RWPE1 (cell line): ENCODE measurements around the gene MAST2.

ENCODE experiments used
- CTCF ChIA-PET: fragments of 350-600 bp; sonication (Branson Sonifier 250); formaldehyde crosslinking; extraction: SDS; loops from one replicate; lab custom pipeline; 2021; lab: Yijun Ruan, JAX
- POLR2A ChIA-PET: fragments of 400-600 bp; formaldehyde crosslinking; extraction: SDS; loops from one replicate; lab custom pipeline; 2020; ENCODE audit warnings: antibody characterized with exemption; ENCODE audit not compliant: low non-redundant PET; lab: Yijun Ruan, JAX
- DNase-seq: peaks from one replicate; pipeline ENCODE4 v3.0.0; 2012; ENCODE audit warnings: low spot score
- H3K27ac ChIP-seq: fragments of 450-650 bp; 2 replicates; pipeline ENCODE4 v1.5.1; 2017
- TF ChIP-seq, protein P1 (sequence below): fragments of 450-650 bp; conservative IDR thresholded peaks from 2 replicates; pipeline ENCODE4 v1.5.1; 2017; ENCODE audit warnings: low read depth, mild to moderate bottlenecking

The MAST2 gene

DNA sequence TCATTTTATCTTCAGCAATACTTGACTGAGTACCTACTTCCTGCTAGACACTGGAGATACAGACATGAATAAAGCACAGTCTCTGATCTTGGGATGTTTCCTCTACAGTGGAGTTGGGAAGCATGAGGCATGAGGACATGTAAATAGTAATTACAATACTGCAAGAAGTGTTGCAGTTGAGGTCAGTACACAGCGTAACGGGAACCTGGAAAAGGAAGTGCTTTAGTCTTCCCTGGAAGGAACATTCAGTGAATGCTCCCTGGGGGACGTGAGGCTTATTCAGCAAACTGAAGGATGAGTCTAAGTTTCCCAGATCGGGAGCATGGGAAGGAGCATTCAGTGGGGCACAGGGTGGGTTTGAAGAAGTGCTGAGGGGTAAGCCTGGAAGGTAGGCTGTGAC, 216.6 kb downstream of the MAST2 start:
- DNase-seq: no peak
- TF ChIP-seq, protein P1, sequence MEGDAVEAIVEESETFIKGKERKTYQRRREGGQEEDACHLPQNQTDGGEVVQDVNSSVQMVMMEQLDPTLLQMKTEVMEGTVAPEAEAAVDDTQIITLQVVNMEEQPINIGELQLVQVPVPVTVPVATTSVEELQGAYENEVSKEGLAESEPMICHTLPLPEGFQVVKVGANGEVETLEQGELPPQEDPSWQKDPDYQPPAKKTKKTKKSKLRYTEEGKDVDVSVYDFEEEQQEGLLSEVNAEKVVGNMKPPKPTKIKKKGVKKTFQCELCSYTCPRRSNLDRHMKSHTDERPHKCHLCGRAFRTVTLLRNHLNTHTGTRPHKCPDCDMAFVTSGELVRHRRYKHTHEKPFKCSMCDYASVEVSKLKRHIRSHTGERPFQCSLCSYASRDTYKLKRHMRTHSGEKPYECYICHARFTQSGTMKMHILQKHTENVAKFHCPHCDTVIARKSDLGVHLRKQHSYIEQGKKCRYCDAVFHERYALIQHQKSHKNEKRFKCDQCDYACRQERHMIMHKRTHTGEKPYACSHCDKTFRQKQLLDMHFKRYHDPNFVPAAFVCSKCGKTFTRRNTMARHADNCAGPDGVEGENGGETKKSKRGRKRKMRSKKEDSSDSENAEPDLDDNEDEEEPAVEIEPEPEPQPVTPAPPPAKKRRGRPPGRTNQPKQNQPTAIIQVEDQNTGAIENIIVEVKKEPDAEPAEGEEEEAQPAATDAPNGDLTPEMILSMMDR: no peak
- CTCF ChIA-PET: no interaction called here
- H3K27ac ChIP-seq: no peak overlapping the region
- POLR2A ChIA-PET: no interaction called here

DNA sequence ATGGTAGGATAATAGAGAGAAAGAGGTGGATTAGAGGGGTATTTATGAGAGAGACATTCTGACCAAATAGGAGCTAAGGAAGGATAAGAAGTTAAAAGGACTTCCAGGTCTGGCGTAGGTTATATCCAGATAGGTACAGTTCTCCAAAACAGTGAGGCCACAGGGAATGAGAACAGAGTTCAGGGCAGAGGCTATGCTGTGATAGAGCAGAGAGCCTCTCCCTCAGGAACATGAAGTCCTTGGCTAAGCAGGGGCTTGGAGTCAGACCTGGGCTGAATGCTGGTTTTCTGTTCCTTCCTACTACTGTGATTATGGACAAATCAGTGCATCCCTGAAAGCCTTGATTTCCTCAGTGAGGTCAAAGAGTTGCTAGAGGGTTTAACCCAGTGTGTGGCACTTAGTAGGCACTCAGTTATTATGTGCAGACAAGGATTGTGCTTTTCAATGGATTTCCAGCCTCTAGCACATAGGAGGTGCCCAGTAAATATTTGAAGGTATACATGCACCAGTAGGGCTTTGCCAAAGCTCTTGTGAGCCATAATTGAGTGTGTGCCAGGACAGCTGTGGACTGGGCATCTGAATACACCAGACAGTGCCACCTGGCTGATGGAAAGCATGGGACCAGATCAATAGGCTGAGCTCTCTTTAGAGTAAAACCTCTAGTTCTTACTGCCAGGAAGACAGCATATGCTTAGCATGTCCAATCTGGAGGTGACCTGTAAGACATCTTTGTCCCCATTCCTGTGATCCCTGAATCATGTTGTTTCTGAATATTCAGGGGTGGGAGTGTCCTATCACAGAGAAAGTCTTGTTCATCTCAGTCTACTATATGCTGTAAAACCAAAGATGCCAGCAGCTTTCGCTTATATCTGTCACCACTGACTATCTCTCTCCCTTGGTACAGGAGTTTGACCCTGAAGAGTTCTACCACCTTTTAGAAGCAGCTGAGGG, 217.9 kb downstream of the MAST2 start:
- TF ChIP-seq, protein P1: no peak
- H3K27ac ChIP-seq: no peak overlapping the region
- no peak for DNase-seq
- ChIA-PET CTCF (no interaction called here), POLR2A (no interaction called here)

DNA sequence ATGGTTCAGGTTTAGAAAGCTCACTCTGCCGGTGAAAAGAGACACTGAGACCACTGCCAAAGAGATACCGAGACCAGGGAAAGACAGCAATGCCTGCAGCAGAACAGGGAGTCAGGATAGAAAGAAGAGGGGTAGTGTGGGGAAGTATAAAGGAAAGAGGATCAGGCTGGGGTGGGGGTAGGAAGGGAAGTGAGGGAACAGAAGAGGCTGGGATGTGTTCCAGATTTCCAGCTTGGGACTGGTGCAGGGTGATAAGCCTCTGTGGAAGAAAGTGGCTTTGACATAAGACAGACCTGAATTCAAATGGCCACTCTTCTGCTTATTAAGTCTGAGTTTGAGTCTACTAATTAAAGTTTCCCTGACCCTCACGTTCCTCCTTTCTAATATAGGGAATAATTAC, 223.1 kb downstream of the MAST2 start:
- POLR2A ChIA-PET: no interaction called here

DNA sequence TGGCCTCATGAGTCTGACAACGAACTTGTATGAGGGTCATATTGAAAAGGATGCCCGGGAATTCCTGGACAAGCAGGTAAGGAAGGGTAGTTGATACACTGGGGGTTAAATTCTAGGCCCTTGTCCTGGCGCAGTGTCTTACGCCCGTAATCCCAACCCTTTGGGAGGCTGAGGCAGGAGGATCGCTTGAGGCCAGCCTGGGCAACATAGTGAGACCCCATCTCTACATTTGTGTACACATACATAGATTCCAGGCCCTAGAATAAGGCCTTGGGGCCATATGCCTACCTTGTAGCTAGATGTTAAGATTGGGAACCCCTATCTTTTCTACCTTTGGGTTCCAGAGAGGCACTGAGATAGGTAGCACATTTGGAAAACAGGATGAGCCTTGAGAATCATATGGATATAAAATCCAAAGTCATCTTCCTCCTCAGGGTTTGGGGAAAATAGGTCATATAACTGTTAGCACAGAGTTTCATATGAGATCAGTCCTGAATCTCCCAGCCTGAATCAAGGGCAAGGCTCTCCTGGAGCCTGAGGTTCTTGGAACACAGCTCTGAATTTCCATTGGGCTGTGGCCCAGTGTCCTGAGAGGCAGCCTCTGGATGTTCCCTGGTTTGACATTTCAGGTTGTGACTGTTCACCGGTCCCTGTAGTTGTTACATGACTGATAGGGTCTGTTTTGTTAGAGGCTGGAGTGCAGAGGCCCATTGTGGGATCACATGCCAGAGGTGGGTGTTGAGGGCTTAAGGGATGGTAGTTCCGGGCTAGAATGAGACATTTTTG, 224.6 kb downstream of the MAST2 start:
- no peak overlapping the region for H3K27ac ChIP-seq
- ChIA-PET CTCF (no interaction called here), POLR2A (no interaction called here)
- TF ChIP-seq, protein P1: no peak
- no peak for DNase-seq

More for the DNA sequence above, 223.1 kb downstream of the MAST2 start:
- no peak for DNase-seq
- no peak overlapping the region for H3K27ac ChIP-seq
- TF ChIP-seq, protein P1: no peak
- CTCF ChIA-PET: interaction anchor here (1.0 kb wide), 1 partner anchor 152 kb away, joined by 3 read pairs; no protein-coding TSS in a partner anchor

GRCh38 chr1:46030074-46030870, 226.9 kb downstream of the MAST2 start:
- ChIA-PET CTCF (interaction anchor here (0.6 kb wide), 1 partner anchor 55 kb away, joined by 3 read pairs; no protein-coding TSS in a partner anchor), POLR2A (no interaction called here)
- TF ChIP-seq, protein P1: no peak
- DNase-seq: no peak
- H3K27ac ChIP-seq: no peak overlapping the region
